GM19023 (cell line): ENCODE results near the gene SRGAP3.
A peak's percentile ranks its signal among the peaks of the same experiment; 100 is the strongest.

Experiments used
- ATAC-seq: cut with Tn5 transposase; IDR thresholded peaks from one replicate; pipeline ENCODE4 v1.9.1; 2021; ENCODE audit warnings: mild to moderate bottlenecking, moderate library complexity; ENCODE audit not compliant: unreplicated experiment

Gene SRGAP3

DNA sequence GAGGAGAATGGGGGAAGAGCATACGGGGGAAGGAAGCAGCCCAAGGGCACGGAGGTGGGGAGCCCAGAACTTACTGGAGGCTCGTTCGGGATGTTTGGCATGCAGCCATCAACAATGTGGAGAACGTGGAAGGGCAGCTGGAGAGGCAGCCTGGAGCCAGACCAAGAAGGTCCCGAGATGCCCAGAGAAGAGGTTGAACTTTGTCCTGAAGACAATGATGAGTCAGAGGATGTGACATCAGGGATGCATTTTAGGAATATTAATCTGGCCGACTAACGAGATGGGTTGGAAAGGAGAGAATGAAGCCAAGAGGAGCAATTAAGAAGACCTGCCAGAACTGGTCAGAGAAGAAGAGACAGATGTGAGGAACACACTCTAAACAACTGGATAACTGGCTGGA is 98.2 kb downstream of the SRGAP3 start:
- ATAC-seq: no peak

DNA sequence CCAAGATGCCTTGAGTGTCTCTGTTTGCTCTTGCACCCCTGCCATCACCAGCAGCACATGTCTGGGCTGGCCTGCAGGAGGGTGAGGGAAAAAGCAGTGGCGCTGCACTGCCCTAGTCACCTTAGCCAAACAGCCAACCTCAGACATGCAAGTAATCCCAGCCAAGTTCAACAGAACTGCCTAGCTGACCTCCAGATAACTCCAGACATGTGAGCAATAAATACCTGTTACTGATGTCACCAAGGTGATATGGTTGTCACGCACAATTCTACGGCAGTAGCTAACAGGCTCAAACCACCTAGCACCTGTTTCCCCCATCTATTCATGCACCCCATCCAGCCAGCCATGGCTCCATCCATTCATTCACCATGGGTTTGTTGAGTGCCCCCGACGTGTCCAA is 99.9 kb downstream of the SRGAP3 start:
- ATAC-seq: no peak

DNA sequence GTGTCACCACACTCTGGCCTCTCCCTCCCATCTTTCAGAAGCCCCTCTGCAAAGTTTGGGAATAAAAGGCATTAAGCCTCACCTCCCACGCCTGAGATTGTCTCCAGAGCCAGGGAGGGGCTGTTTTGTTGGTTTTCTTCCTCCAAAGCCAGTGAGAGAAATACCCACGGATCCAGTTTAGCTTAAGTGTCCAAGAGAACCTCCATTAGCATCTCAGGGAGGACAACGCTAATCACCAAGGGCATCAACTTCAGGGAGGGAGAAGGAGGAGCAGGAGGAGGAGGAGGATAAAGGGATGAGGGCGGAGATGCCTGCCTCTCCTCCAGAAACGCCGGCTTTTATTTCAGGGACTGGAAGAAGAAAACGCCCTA is 101.6 kb downstream of the SRGAP3 start:
- no peak for ATAC-seq

DNA sequence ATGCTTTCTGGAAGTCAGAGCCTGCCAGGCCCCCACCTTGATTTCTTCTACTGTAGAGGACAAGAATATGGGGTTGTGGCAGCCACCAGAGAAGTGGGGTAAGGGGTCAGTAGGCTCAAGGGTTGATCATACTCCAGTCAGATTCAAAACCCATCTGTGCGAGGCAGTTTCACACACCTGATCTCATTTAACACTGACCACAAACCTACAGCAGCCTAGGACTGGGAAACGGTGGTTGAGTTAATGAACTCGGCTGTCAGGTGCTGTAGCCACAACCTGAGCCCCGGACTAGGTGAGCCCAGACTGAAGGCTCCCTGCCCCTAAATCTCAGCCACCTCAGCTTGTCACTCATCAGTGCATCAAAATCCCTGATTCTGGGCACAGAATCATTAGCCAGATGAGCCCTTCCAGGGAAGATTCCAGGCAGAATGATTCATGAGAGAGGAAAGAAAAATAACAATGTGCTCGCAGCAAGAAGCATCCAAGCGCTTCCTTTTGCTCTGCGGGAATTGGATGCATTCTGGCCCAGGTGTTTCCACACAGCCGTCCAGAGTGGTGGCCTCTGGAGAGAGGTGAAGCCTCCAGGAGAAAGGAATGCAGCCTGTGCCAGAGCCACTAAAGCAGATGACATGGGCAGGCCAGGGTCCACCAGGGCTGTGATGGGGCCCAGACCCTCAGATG is 102.1 kb downstream of the SRGAP3 start:
- ATAC-seq: peak; percentile 67

DNA sequence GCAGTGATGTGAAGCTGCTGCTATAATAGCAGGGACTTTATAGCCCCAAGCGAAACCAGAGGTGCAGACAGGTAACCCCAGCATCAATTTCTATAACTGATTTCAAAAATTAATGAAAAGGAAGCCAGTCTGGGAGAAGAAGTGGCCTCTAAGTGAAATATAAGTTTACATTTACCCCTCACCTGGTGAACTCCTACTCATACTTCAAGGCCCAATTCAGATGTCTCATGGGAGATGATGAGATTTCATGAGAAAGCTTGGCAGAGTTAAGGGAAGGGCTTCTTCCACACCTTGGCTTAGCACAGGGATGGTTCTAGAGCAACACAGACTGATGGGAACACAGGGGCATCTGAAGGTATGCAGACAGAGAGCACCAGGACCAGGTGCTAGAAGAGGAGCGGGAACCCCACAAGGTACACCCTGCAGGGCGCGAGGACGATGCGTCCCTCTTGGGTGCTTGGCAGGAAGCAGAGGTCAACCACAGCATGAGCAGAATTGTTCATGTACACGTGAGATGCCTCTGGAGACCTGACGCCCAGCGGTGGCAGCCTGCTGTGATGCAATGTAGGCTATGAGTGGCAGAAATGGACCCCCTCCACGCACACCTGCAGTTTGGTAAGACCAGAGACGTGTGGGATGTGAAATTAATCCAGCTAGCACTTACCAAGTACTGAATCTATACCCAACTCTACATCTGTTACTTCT is 102.9 kb downstream of the SRGAP3 start:
- ATAC-seq: no peak

DNA sequence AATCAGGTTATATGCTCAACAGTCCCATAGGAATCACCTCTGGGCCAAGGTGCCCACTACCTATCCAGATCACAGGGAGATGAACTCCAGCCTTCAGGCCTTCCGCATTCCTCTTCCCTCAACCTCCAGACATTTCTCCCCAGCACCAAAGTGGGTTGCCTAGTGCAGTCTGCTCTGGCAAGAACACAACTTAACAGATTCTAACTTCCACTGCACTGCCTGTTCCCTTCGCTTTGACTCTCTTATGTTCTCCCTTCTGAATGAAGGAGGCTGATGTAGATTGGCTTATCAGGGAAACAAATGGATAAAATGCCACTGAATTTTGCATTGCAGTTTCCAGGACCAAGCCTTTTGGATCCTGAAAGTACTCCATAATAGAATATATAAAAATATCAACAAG is 106.3 kb downstream of the SRGAP3 start:
- no peak for ATAC-seq

DNA sequence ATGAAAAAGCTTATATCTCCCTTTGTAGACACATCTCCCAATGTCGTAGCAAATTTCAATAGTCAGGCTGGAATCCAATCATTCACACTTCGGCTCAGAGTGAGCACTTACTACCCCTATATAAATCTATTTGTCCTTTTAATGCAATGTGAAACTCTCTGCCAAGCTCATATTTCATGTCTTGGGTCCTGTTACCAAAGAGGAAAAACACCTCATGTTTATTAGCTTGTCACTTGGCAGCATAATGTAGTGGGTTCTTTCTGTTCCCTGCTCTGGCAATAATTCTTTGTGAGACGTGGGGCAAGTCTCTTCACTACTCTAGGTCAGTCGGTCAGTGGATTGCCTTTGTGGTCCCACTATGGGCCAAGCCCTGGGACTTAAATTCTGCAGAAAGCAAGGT is 107.1 kb downstream of the SRGAP3 start:
- ATAC-seq: no peak

DNA sequence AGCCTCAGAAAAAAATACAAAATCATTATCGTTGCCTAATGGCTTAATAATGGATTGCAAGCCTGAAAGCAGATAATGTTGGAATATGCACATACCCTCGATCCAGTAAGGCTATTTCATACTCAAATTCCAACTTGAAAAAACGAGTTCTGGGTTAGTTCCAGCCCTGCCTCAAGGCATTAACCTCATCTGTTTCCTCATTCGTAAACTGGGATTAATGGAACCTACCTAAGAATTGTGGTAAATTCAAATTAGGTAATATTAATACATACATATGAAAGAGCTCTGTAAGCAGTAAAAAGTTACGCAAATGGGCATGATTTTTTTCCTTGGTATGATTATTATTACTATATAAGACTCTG is 107.5 kb downstream of the SRGAP3 start:
- no peak for ATAC-seq

DNA sequence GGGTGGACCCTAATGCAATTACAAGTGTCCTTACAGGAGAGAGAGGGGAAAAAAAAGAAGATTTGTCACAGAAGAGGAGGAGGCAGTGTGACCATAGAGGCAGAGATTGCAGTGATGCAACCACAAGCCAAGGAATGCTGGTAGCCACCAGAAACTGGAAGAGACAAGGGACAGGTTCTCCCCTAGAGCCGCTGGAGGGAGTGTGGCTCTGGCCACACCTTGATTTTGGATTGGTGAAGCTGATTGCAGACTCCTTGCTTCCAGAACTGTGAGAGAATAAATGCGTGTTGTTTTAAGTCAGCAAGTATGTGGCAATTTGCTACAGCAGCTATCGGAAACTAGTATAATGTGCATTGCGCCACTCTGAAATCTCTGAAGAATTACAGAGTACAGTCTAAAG is 110.1 kb downstream of the SRGAP3 start:
- ATAC-seq: no peak

DNA sequence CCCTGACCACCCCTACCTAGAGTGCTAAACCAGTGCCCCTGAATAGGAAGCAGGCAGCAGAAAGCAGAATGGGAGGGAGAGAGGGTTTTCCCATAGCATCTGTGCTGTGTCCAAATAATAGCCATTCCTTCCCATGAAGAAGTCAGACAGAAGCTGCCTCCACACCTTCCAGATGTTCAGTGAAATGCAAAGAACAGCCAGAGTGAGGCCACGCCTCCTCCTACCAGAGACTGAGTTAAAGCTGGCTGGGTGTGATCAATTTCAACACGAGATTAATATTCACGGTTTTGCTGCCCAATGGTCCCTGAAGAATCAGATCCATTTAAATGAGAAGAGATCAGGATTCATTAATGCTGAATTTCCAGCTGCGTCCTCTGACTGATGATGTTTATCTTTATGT is 111.8 kb downstream of the SRGAP3 start:
- no peak for ATAC-seq

DNA sequence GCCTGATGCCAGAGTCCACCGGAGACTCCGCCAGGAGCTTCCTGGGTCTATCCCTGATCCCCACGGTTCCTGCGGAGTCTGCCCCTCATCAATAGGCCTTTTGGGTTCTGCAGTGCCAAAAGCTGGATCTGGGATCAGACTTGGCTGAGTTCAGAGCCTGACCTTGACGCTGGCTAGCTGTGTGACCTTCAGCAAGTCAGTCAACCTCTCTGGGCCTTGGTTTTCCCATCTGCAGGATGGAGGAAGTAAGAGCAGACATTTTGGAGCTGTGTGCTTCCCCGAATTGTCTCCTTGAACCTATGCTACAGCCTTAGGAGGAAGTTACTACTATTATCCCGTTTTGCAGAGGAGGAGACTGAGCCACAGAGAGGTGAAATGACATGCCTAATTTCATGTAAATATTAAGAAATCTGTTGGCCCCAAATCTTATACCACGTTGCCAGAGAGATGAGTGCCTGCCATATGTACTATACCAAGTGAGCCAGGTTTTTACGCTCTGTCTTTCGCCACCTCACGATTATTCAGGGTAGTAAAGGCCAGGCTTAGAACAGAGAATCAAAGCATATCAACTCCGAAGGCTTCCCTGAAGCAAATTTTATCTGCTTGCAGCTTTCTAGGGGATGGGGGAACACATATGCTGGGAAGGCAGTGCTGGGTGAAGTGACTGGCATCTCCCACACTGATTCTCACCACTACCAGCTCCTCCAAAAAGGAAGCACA is 112.5 kb downstream of the SRGAP3 start:
- no peak for ATAC-seq

DNA sequence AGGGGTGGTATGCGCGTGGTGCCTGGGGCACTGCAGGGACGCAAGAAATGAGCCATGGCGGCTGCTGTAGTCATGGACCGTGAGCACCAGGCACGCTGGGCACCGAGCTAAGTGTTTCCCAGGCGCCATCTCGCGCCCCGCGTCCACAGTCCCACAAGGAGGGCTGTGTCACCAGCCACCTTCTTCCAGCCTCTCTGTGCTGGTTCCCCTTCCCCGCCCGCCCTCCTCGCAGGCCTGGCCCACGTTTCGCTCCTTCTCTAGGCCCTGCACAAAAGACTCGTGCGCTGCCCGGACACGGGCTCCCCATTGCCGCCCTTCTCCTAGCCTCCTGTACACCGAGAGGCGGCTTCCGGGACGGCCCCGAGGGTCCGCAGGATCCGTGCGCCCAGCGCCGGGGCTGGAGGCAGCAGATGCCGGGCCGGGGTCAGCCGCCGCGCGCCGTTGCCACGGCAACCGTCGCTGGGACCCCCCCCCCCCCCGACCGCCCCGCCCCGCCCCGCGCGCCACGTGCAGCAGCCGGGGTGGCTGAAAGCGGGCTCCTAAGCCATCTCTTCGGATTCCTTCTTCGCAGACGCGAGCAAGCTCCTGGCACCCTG is 113.4 kb downstream of the SRGAP3 start:
- ATAC-seq: no peak

DNA sequence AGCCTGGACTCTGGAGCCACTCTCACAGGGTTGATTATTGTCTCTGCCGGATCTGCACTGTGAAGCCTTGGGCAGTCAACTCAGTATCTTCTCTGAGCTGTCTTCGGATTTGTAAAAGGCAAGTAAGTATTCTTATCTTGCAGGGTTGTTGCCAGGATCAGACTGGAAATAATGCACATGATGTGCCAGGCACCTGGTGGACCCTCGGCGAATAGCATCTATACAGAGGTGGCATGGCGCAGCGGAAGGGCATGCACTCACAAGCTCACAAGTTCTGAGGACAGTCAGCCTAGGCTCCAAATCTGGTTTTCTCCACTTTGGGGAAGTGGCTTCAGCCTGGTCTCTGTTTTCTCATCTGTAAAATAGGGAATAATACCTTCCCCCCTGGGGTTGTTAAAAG is 113.9 kb downstream of the SRGAP3 start:
- ATAC-seq: no peak

DNA sequence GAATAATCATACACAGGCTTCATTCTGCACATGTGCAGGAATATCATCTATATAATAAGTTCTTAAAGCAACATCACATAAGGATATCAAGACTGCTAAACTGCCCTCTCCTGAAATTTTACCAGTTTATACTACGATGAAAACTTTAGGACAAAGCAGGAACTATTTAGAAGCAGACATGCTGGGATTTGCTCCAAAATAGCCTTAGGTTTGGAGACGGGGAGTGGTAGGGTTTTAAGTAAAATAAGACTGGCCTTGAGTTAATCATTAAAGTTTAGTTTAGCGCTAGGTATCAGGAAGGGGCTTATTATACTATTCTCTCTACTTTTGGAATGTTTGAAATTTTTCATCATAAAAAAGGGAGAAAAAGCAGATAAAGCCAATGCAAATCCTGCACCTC is 115.8 kb downstream of the SRGAP3 start:
- no peak for ATAC-seq

DNA sequence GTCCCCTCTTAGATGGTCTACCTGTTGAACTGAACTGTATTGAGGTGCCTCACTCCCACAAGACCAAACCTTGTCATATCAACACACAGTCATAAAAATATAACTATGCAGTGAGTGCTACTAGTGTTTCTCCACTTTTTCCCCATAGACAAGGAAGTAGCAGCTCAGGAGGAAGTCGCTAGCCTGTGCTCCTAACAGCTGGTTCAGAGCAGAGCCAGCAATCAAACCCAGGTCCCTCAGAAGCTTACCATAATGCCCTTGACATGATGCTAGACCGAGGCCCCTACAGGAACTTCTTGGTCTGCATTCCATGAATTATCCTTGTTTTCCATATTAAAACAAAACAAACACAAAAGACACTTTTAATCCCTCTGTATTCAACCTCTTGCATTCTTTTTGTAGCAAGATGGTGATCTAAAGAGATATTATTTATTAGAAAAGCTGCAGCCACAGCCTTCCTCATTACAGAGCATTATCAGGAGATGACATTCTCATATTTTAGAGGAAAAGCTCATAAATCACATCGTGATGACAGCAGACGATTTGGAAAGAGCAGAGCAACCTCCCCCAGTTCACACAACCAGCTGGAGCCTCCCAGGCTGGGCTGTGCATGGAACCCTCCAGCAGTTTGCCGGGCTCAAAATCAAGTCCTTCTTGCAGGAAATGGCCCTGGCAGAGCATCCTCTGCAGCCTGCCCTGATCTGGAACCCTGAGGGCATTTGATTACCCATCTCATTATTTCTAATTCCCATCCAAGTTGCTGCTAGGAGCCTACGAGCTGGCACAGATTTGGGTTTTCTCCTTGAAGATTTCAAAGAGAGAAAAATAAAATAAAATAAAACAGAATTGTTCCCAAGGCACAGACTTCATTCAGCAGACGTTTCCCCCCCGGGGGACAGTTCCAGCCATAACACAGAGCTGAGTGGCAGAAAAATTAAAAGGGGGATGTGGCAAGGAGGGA is 118.8 kb downstream of the SRGAP3 start:
- ATAC-seq: no peak

DNA sequence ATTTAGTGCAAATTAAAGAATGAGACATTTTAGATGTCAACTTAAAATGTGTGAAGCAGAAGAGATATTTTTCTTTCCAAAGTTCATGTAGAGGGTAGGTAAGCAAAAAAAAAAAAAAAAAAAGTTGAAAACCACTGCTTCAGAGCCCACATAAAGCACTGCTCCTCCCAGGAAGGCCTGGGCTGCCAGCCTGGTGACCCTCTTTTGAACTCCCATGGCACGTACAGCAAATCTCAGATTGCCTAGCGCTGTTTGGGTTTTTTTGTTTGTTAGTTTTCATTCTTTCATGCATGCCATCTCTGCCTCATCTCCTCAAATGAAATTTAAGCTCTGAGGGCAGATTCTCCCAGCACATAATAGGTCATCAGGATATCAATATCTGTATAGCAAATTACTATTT is 120.1 kb downstream of the SRGAP3 start:
- ATAC-seq: no peak

DNA sequence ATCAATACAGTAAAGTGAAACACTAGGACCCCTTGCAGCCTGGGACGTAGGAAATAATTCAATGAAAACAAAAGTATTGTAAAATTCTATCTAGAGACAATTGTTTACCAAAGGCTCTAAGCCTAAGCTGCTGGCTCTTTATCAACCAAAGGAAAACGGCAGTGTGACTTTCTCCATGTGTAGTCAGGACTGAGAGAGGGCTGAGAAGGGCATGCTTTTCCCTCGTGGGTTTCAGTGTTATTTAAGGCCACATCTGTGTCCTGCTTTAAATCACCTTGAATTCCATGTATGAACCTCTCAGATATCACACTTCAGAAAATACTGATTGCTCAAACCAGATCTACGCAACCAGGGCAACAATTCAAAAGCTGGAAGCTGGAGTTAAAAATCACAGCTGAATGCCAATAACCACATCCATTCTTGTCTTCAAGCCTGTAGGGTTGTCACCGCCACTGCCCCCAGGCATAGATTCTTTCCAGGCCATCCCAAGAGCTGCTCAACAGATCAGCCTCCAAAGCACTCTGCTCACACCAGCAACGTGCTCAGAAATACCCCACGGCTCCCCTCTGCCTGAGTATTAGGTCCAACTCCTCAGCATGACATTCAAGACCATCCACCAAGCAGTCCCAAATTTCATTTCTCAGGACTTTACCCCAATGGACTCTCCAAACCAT is 124.0 kb downstream of the SRGAP3 start:
- ATAC-seq: no peak

DNA sequence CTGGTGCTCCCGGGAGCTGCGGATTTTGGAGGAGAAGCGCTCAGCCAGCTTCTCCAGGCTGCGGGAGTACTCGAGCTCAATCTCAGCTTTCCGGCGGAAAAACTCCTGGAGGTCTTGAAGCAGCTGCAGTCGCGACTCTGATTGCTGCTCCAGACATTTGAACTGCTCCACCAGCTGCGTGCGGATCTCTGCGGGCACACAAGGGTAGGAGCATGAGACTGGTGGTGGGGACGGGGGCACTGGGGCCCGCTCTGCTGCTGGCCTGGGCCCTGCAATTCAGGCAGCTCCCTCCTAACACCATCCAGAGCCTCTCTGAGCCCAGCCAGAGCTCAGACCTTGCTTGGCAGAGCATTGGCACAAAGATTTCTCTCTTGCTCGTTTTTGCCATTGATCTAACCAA is 124.7 kb downstream of the SRGAP3 start:
- ATAC-seq: no peak

DNA sequence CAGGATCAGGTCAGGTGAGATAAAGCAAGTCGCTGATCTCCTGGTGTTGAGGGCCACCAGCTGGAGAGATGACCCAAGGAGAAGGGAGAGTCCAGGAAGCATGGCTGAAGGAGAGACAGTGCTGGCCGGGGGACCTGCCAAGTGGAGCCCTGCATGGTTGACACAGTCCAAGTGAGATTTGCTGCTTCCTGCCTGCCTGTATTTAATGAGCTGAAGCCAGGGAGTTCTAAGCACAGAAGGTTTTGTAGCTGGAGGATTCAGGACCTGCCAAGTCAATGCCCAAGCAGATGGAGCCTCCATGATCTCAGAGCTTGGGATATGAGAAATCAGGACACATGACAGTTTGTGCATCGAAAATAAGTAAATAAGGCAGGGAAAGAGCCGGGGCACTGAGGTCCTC is 125.6 kb downstream of the SRGAP3 start:
- ATAC-seq: no peak

DNA sequence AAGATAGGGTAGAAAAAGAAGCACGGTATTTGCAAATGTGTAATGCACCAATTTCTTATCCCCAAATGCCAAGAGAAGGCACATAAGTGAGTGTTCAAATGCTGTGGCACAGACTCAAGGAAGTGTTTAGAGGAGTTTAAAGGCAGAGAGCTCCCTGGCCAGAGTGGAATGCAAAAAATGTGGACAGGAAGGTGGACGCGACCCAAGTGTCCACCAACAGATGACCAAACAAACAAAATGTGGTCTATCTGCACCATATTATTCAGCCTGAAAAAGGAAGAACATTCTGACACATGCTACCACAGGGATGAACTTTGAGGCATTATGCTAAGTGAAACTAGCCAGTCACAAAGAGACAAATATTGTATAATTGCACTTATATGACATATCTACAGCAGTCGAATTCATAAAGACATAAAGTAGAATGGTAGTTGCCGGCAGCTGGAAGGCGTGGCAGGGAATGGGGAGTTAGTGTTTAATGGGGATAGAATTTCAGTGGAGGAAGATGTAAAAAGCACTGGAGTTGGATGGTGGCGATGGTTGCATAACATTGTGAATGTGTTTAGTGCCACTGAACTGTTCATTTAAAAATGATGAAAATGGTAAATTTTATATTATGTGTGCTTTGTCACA is 126.6 kb downstream of the SRGAP3 start:
- ATAC-seq: no peak
